SK-N-SH (cell line): ENCODE measurements around the gene C1orf35. TPM values are rescaled to one million over a fixed set of nuclear protein-coding genes. Genes with fewer than 3 reads are reported as not detected.

Experiments
- CTCF ChIA-PET: fragments of 300-600, 350-600 bp; formaldehyde crosslinking; extraction: SDS; loops from one replicate; lab custom pipeline; 2021; lab: Yijun Ruan, JAX
- POLR2A ChIA-PET: fragments of 350-600 bp; sonication (Branson Sonifier 250); formaldehyde crosslinking; extraction: SDS; loops from one replicate; lab custom pipeline; 2020; ENCODE audit warnings: antibody characterized with exemption, inconsistent platforms; lab: Yijun Ruan, JAX
- DNase-seq: peaks from one replicate; pipeline ENCODE4 v3.0.0; 2012
- H2AFZ ChIP-seq: fragments of 200-600 bp; sonication (generic); 2 replicates; pipeline ENCODE4 v1.8.1; 2016; ENCODE audit warnings: antibody characterized with exemption, mild to moderate bottlenecking, low read depth
- H3F3A ChIP-seq: fragments of 200-600 bp; sonication (generic); replicated peaks from 2 replicates; pipeline ENCODE3; 2016; ENCODE audit warnings: antibody characterized with exemption, mild to moderate bottlenecking; ENCODE audit not compliant: insufficient read depth
- H3K27ac ChIP-seq, 2 experiments: fragments of 200-500 bp in 1 of 2; fragments of 200-600 bp in 1 of 2; sonication (Bioruptor generic) in 1 of 2; sonication (generic), shearing (Covaris generic) in 1 of 2; 2 replicates each; pipeline versions ENCODE4 v1.5.1 to v1.6.1; 2014 to 2016; ENCODE audit warnings: low read depth in 2 of 2, inconsistent platforms in 1 of 2, low read length in 1 of 2, mild to moderate bottlenecking in 1 of 2, mixed read lengths in 1 of 2
- H3K27me3 ChIP-seq: fragments of 200-600 bp; sonication (generic), shearing (Covaris generic); 2 replicates; pipeline ENCODE4 v1.6.1; 2016; ENCODE audit warnings: mixed run types; ENCODE audit not compliant: insufficient read depth
- H3K36me3 ChIP-seq, 2 experiments: fragments of 200-500 bp in 1 of 2; fragments of 200-600 bp in 1 of 2; sonication (Bioruptor generic) in 1 of 2; sonication (generic) in 1 of 2; replicated peaks in 1 of 2; 2 replicates each; pipeline versions ENCODE3 to v1.5.1; 2014 to 2016; ENCODE audit warnings: low read length in 1 of 2, mild to moderate bottlenecking in 1 of 2; ENCODE audit not compliant: insufficient read depth in 2 of 2, control insufficient read depth in 1 of 2
- H3K4me1 ChIP-seq, 2 experiments: fragments of 200-500 bp in 1 of 2; fragments of 200-600 bp in 1 of 2; sonication (Bioruptor generic) in 1 of 2; sonication (generic), shearing (Covaris generic) in 1 of 2; 2 replicates each; pipeline versions ENCODE4 v1.5.1 to v1.6.1; 2014 to 2016; ENCODE audit warnings: low read depth in 1 of 2, low read length in 1 of 2, mixed run types in 1 of 2; ENCODE audit not compliant: insufficient read depth in 2 of 2, control insufficient read depth in 1 of 2
- H3K4me2 ChIP-seq: fragments of 200-600 bp; sonication (generic), shearing (Covaris generic); 2 replicates; pipeline ENCODE4 v1.6.1; 2017; ENCODE audit warnings: mixed run types
- H3K4me3 ChIP-seq, 2 experiments: fragments of 200-500 bp in 1 of 2; fragments of 200-600 bp in 1 of 2; sonication (Bioruptor generic) in 1 of 2; sonication (generic), shearing (Covaris generic) in 1 of 2; 2 replicates each; pipeline versions ENCODE4 v1.5.1 to v1.8.1; 2014 to 2016; ENCODE audit warnings: low read depth in 2 of 2, inconsistent platforms in 1 of 2, low read length in 1 of 2, mild to moderate bottlenecking in 1 of 2, mixed read lengths in 1 of 2, moderate library complexity in 1 of 2
- H3K79me2 ChIP-seq: fragments of 200-600 bp; sonication (generic); 2 replicates; pipeline ENCODE4 v1.8.1; 2017; ENCODE audit warnings: mild to moderate bottlenecking; ENCODE audit not compliant: insufficient read depth
- H3K9ac ChIP-seq: fragments of 200-600 bp; sonication (generic); 2 replicates; pipeline ENCODE4 v1.6.1; 2017; ENCODE audit warnings: mixed run types
- H3K9me2 ChIP-seq: fragments of 200-600 bp; sonication (generic); 2 replicates; pipeline ENCODE4 v1.6.1; 2017; ENCODE audit warnings: mixed run types
- H3K9me3 ChIP-seq: fragments of 200-600 bp; sonication (generic); 2 replicates; pipeline ENCODE4 v1.6.1; 2017; ENCODE audit warnings: mixed run types, mild to moderate bottlenecking, moderate library complexity
- H4K20me1 ChIP-seq: fragments of 200-600 bp; sonication (generic); 2 replicates; pipeline ENCODE4 v1.6.1; 2017; ENCODE audit warnings: mild to moderate bottlenecking, mixed run types; ENCODE audit not compliant: insufficient read depth
- CHD2 ChIP-seq: fragments of 150-350 bp; IDR thresholded peaks from 2 replicates; pipeline ENCODE4 v1.6.1; 2018; ENCODE audit warnings: low read length; ENCODE audit not compliant: partially characterized antibody
- CTCF ChIP-seq: fragments of 200-600 bp; sonication (generic); IDR thresholded peaks from 2 replicates; pipeline ENCODE4 v1.6.1; 2017; ENCODE audit warnings: antibody characterized with exemption, mild to moderate bottlenecking, moderate library complexity
- EZH2phosphoT487 ChIP-seq: fragments of 200-600 bp; sonication (generic); IDR thresholded peaks from 2 replicates; pipeline ENCODE4 v1.6.1; 2017; ENCODE audit warnings: low read depth, mixed run types, mild to moderate bottlenecking, antibody characterized with exemption, moderate library complexity, borderline replicate concordance
- FOSL2 ChIP-seq: IDR thresholded peaks from 2 replicates; pipeline ENCODE4 v1.4.0; 2012; ENCODE audit warnings: low read depth, mild to moderate bottlenecking, moderate library complexity, borderline replicate concordance
- FOXJ3 ChIP-seq: sonication (generic); formaldehyde crosslinking; IDR thresholded peaks from 2 replicates; pipeline ENCODE4 v1.5.1; 2020; ENCODE audit warnings: mild to moderate bottlenecking, missing genetic modification reagents
- FOXM1 ChIP-seq: IDR thresholded peaks from 2 replicates; pipeline ENCODE4 v1.4.0; 2012; ENCODE audit warnings: low read depth, mild to moderate bottlenecking
- GABPA ChIP-seq: IDR thresholded peaks from 2 replicates; pipeline ENCODE4 v1.4.0; 2012; ENCODE audit warnings: low read depth, mild to moderate bottlenecking
- GATA2 ChIP-seq: sonication (generic); formaldehyde crosslinking; IDR thresholded peaks from 2 replicates; pipeline ENCODE4 v1.5.0; 2020; ENCODE audit warnings: mild to moderate bottlenecking, missing genetic modification reagents
- MEF2A ChIP-seq: IDR thresholded peaks from 2 replicates; pipeline ENCODE4 v1.4.0; 2012; ENCODE audit warnings: low read depth, borderline replicate concordance
- MXI1 ChIP-seq: IDR thresholded peaks from 2 replicates; pipeline ENCODE4 v1.6.1; 2012; ENCODE audit warnings: mild to moderate bottlenecking, low read depth, low read length, improper control_type of control experiment
- POLR2AphosphoS5 ChIP-seq: IDR thresholded peaks from 2 replicates; pipeline ENCODE4 v1.6.1; 2012; ENCODE audit warnings: low read depth, low read length
- RAD21 ChIP-seq: IDR thresholded peaks from 2 replicates; pipeline ENCODE4 v1.6.1; 2012; ENCODE audit warnings: mild to moderate bottlenecking, low read length
- RCOR1 ChIP-seq: fragments of 150-350 bp; IDR thresholded peaks from 2 replicates; pipeline ENCODE4 v1.6.1; 2017; ENCODE audit warnings: antibody characterized with exemption, low read length
- TAF1 ChIP-seq: IDR thresholded peaks from 2 replicates; pipeline ENCODE4 v1.6.1; 2012; ENCODE audit warnings: low read depth, mild to moderate bottlenecking, low read length, moderate library complexity, borderline replicate concordance
- TCF12 ChIP-seq: IDR thresholded peaks from 2 replicates; pipeline ENCODE4 v1.4.0; 2012
- TEAD4 ChIP-seq: IDR thresholded peaks from 2 replicates; pipeline ENCODE4 v1.4.0; 2012; ENCODE audit warnings: mild to moderate bottlenecking, borderline replicate concordance; ENCODE audit not compliant: insufficient read depth
- USF2 ChIP-seq: fragments of 150-350 bp; IDR thresholded peaks from 2 replicates; pipeline ENCODE4 v1.6.1; 2017; ENCODE audit warnings: antibody characterized with exemption, low read length, low read depth, borderline replicate concordance
- ZBTB33 ChIP-seq: IDR thresholded peaks from 2 replicates; pipeline ENCODE4 v1.4.0; 2012; ENCODE audit warnings: low read depth, borderline replicate concordance
- WGBS: methylation state at CpG from one replicate; pipeline ENCODE4 v1.1.6; 2017; ENCODE audit warnings: low lambda C conversion rate; 5-methylcytosine and 5-hydroxymethylcytosine counted together
- polyA plus RNA-seq, 3 experiments: library from polyadenylated mRNA; depleted of rRNA; stranded (reverse); fragments of >200 nt; gene quantifications; 2 replicates each; pipeline ENCODE4 v1.2.3, GENCODE V29; 2012
- TF ChIP-seq, protein P1 (sequence below): IDR thresholded peaks from 2 replicates; pipeline ENCODE4 v1.4.0; 2012; ENCODE audit warnings: low read depth, borderline replicate concordance

The C1orf35 gene
- polyA plus RNA-seq, 1 of the 3 experiments (the other 2 are of a cell fraction): 42.9 TPM

GRCh38 chr1:228110556-228110955, 7.4 kb upstream of the C1orf35 start:
- WGBS: 87% methylated on average over 7 of the region's 7 CpGs
- Histone ChIP-seq H3K36me3 (peaks cover 6 to 21% of the 10 kb centered on the region in 2 experiments), H3K9ac (peak overlapping the region; percentile 93; the same call in 1 of the 2 replicates), H3K4me1 (peaks cover 4 to 20% of the 10 kb centered on the region in 2 experiments; a peak in 3 of 4 replicates), H2AFZ (no peak overlapping the region), H3K9me3 (no peaks in the 10 kb centered on the region), H3K4me2 (peak overlapping the region; percentile 89), H3K79me2 (peaks cover 18% of the 10 kb centered on the region; the same call in 1 of the 2 replicates), H4K20me1 (no peaks in the 10 kb centered on the region), H3K27ac (peak overlapping the region; percentile 23 to 49; a peak in 2 of 4 replicates), H3K4me3 (peak overlapping the region in 1 of 2 experiments; percentile 100; a peak in 1 of 4 replicates), H3K27me3 (no peaks in the 10 kb centered on the region), H3F3A (no peaks in the 10 kb centered on the region), H3K9me2 (no peaks in the 10 kb centered on the region)
- ChIA-PET CTCF (interaction anchor here (1.4 to 5.6 kb wide), 3 partner anchors 20 to 26 kb away, joined by 3 to 31 read pairs (median 4); no protein-coding TSS in a partner anchor), POLR2A (interaction anchor here (1.4 kb wide), 1 partner anchor 297 kb away, joined by 8 read pairs; the partner anchor contains the start of gene TRIM11)
- DNase-seq: no peak
- TF ChIP-seq, protein P1, sequence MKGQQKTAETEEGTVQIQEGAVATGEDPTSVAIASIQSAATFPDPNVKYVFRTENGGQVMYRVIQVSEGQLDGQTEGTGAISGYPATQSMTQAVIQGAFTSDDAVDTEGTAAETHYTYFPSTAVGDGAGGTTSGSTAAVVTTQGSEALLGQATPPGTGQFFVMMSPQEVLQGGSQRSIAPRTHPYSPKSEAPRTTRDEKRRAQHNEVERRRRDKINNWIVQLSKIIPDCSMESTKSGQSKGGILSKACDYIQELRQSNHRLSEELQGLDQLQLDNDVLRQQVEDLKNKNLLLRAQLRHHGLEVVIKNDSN: no peak
- no peak for TF ChIP-seq USF2
- TF ChIP-seq RCOR1: no peak
- TF ChIP-seq MXI1: no peak
- no peak for TF ChIP-seq TCF12
- TF ChIP-seq CTCF: no peak
- no peak for TF ChIP-seq FOXM1
- no peak for TF ChIP-seq CHD2
- no peak for TF ChIP-seq TEAD4
- TF ChIP-seq FOSL2: no peak
- TF ChIP-seq ZBTB33: no peak
- no peak for TF ChIP-seq MEF2A
- no peak for TF ChIP-seq GABPA
- TF ChIP-seq RAD21: no peak
- TF ChIP-seq TAF1: no peak
- TF ChIP-seq FOXJ3 (CRISPR knock-in tag): no peak
- TF ChIP-seq POLR2AphosphoS5: no peak
- no peak; the same call in 1 of the 2 replicates for TF ChIP-seq GATA2 (CRISPR knock-in tag)
- no peak for TF ChIP-seq EZH2phosphoT487
